Panc1 (cell line): ENCODE measurements around the gene MAPK7.

Source experiments
- POLR2AphosphoS5 ChIP-seq: IDR thresholded peaks from 2 replicates; pipeline ENCODE4 v1.6.1; 2012; ENCODE audit warnings: mild to moderate bottlenecking, low read depth, low read length, moderate library complexity
- TF ChIP-seq, protein P1 (sequence below): fragments of 450-650 bp; IDR thresholded peaks from 2 replicates; pipeline ENCODE4 v1.5.1; 2017; ENCODE audit warnings: mild to moderate bottlenecking

DNA sequence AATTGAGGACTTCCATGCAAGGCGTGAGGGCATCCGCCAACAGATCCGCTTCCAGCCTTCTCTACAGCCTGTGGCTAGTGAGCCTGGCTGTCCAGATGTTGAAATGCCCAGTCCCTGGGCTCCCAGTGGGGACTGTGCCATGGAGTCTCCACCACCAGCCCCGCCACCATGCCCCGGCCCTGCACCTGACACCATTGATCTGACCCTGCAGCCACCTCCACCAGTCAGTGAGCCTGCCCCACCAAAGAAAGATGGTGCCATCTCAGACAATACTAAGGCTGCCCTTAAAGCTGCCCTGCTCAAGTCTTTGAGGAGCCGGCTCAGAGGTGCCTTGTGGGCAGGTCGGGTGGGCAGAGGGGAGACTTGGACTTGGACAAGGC, 3.1 kb downstream of the MAPK7 start:
- TF ChIP-seq, protein P1, sequence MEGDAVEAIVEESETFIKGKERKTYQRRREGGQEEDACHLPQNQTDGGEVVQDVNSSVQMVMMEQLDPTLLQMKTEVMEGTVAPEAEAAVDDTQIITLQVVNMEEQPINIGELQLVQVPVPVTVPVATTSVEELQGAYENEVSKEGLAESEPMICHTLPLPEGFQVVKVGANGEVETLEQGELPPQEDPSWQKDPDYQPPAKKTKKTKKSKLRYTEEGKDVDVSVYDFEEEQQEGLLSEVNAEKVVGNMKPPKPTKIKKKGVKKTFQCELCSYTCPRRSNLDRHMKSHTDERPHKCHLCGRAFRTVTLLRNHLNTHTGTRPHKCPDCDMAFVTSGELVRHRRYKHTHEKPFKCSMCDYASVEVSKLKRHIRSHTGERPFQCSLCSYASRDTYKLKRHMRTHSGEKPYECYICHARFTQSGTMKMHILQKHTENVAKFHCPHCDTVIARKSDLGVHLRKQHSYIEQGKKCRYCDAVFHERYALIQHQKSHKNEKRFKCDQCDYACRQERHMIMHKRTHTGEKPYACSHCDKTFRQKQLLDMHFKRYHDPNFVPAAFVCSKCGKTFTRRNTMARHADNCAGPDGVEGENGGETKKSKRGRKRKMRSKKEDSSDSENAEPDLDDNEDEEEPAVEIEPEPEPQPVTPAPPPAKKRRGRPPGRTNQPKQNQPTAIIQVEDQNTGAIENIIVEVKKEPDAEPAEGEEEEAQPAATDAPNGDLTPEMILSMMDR, result no peak
- no peak for TF ChIP-seq POLR2AphosphoS5
